GM10847 (cell line): Measurements from ENCODE around the gene PRKAA2.

ENCODE experiments used
- POLR2A ChIP-seq: IDR thresholded peaks from 2 replicates; pipeline ENCODE4 v1.6.1; 2011; ENCODE audit not compliant: insufficient read length; ENCODE audit errors: extremely low read depth

Gene PRKAA2

GRCh38 chr1:56644919-56645676 lies at the start of gene PRKAA2:
PRKAA2 (plus strand) TSS chr1:56645314; CDS start chr1:56645388, 74 bp downstream.
- no peak for TF ChIP-seq POLR2A

DNA sequence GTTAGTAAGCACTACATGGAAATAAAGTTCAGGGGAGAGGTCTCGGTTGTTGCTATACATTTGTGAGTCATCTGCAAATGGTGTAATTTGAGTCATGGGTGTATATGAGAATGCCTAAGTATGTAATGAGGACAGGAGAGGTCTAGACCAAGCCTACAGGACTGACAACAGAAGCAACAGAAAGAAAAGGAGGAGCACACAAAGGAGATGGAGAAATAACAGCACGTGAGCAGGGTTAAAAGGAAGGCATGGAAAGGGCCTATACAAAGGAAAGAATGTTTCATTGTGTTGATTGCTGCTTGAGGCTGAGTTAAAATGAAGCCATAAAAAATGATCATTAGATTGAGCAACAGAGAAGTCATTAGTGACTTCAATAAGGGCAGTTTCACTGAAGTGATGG lies 28.0 kb upstream of the PRKAA2 start:
- TF ChIP-seq POLR2A, result no peak

DNA sequence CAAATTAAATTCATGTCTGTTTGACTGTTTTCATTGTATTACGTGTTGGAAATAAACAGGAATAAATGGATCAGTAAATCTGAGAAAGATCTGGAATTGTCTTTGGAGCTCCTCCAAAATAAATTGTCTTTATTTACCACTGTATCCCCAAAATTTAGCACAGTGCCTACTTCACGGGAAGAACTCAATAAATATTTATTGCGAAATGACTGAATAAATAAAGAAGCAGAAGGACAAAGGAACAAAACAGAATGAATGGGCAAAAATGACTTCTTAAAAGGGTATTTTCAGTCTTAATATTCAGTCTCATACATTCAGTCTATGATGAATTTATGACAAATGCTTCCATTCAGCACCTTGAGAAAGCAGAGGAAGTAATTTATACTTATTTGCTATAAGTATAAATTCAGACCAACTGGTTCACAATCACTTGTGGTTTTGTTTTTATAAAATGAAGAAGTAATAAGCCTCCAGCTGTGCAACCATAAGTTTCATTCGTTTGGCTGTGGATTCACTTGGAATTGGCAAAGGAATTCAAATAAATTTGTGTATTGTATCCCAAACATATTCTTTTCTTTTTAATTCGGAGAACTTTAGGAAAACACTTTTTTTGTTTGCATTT lies 19.2 kb upstream of the PRKAA2 start:
- no peak for TF ChIP-seq POLR2A

DNA sequence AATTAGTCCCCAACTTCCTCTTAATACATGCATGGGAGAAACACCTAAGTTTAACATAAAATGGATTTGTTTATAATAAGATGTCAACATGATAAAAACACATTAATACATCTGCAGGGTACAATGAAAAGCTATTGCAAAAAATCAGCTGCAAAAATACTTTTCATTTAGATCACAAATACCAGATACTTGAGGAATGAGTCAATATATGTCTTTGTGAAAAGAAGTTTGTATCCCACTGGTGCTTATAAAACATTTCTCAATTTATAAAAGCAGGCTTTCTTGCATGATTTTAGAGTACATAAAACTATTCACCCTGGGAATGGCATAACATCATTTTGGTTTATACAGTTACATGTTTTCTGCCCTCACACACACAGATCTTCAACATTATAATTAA lies 18.6 kb upstream of the PRKAA2 start:
- no peak for TF ChIP-seq POLR2A

DNA sequence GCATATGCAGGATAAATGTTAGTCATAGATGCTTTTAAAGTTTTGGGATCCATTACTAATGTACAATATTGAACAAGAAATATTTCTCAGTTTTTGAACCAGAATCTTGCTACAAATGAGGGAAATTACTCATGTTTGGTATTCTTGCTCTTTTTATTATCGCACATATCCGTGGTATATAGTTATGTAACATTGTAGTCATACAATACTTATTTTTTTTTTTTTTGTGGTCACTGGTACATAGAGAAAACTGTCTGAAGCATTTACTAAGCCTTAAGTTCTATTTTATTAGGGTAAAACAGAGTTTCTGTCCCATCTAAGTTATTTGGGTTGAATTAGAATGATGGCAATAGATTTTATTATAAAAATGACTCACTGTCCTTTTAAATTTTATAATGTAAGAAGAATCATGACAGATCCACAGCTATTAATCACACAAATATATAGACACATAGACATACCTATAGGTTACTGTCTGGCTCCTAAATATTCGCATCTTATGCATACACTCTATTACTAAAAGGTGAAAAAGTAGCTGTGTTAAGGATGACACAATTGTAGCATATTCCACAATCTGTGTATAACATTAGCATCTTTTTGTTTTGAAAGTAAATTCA lies 18.0 kb upstream of the PRKAA2 start:
- TF ChIP-seq POLR2A, result no peak

- TF ChIP-seq POLR2A, result no peak
Observed at GRCh38 chr1:56627636-56628039, 17.5 kb upstream of the PRKAA2 start.

DNA sequence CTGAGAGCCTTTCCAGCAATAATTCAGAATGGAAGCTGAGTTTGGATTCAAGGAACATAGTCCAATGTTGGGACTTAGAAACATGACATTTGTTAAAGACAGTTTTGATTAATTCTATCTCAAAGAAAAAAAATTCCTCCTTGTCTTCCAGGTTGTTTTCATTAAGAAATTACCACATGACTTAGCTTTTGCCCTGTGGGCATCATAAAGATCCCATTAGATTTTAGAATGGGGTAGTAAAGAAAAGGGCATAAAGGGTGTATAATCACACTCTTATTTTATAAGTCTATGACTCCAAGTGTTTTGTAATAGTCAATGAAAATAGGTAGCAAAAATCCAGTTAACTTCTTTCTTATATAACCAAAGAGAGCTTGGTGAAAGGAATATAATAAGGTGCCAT lies 14.3 kb upstream of the PRKAA2 start:
- TF ChIP-seq POLR2A, result no peak

- TF ChIP-seq POLR2A, result no peak
Observed at GRCh38 chr1:56631901-56632300, 13.2 kb upstream of the PRKAA2 start.

- TF ChIP-seq POLR2A, result no peak
Observed at GRCh38 chr1:56634981-56635380, 10.1 kb upstream of the PRKAA2 start.

DNA sequence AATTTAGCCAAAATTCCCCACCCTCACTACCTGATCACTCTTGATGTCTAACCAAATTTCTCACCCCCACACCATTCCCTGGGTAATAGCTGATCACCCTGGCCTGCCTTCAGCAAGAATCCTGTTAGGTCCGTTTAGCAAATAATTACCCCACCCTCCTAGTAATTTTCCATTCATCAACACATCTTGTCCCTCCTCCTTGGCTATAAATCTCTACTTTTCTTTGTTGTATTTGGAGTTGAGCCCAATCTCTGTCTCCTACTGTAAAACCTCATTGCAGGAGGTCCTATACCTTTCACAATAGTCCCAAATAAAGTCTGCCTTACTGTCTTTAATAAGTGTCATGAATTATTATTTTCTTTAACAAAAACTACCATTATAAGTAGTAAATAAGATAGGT lies 6.9 kb upstream of the PRKAA2 start:
- TF ChIP-seq POLR2A, result no peak

DNA sequence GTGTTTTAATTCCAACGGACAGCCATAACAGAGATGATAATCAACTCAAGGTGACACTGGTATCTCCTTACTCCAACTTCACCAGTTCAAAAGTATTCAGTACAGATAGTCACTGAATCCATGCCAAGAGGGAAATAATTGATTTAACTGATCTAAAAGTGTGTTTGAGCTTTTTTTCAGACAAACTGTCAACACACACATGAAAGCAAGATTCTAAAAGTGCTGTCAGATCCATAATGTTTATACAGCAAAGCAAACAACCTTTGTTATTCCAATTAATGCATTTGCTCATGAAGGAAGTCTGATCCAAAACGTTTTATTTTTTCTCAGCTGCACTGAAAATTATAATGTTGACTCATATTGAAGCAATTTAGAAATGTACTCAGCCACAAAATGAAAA lies 5.9 kb upstream of the PRKAA2 start:
- TF ChIP-seq POLR2A, result no peak

- TF ChIP-seq POLR2A, result no peak
Observed at GRCh38 chr1:56643661-56644060, 1.5 kb upstream of the PRKAA2 start.

- TF ChIP-seq POLR2A, result no peak
Observed at GRCh38 chr1:56644064-56644918, 823 bp upstream of the PRKAA2 start.

DNA sequence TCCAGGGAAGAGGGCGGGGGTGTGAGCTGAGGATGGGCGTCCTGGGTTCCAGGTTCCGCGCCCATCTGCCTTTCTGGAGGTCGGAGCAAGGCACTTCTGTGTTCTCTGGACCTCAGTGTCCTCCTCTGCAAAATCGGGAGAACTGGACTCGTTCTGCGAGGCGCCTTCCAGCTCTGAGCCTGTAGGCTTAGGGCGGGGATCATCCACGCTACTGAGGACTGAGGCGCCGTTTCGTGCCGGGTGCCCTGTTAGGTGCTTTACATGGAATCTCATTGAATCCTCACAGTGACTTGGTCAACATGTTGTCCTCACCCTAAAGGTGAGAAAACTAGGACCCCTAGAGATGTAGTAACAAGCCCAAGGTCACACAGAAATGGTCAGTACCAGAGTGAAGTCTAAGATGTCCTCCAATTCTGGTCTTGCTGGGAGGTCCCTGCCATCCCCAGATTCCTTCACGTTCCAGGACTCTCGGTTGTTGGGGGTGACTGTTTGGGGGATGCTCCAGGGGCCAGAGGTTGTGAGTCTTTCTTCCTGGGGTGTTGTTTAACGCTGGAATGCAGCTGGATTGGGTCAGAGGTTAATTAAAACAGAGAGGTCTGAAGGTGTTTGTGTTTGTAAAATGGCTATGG lies 677 bp downstream of the PRKAA2 start:
- no peak for TF ChIP-seq POLR2A

GRCh38 chr1:56646611-56647010 lies 1.5 kb downstream of the PRKAA2 start:
- no peak for TF ChIP-seq POLR2A
